Stimulated activated CD4-positive, alpha-beta T cell treated with anti-CD3 and anti-CD28 coated beads, Interleukin-1b, Interleukin-23, amount 100 ng/mL, for 48 hours (primary cell): ENCODE results near the gene MRPS34.

ENCODE experiments used
- DNase-seq: peaks from one replicate; pipeline ENCODE4 v3.0.0-alpha.2; 2020

The MRPS34 gene

GRCh38 chr16:1723450-1724147, 49.3 kb downstream of the MRPS34 start:
- no peak for DNase-seq
